Choroid plexus epithelial cell (primary cell): ENCODE data around the gene NCOA3.

Experiments
- DNase-seq: peaks from one replicate; pipeline ENCODE4 v3.0.0-alpha.2; 2010; ENCODE audit warnings: low read depth
- H3K4me3 ChIP-seq: 2 replicates; pipeline ENCODE4 v1.5.1; 2011; ENCODE audit warnings: low read depth, mild to moderate bottlenecking, control low read depth, low read length, moderate library complexity
- CTCF ChIP-seq: conservative IDR thresholded peaks from 2 replicates; pipeline ENCODE4 v1.5.1; 2011; ENCODE audit warnings: low read depth, mild to moderate bottlenecking, control low read depth, inconsistent platforms, low read length, moderate library complexity

NCOA3 gene

GRCh38 chr20:47559141-47559540, 57.5 kb downstream of the NCOA3 start:
- no peak for TF ChIP-seq CTCF
- H3K4me3 ChIP-seq = no peak overlapping the region
- DNase-seq = no peak

GRCh38 chr20:47561180-47561579, 59.5 kb downstream of the NCOA3 start:
- no peak overlapping the region for H3K4me3 ChIP-seq
- peak; percentile 56 for DNase-seq
- no peak for TF ChIP-seq CTCF

- no peak for TF ChIP-seq CTCF
These were observed 60.2 kb downstream of the NCOA3 start for GRCh38 chr20:47561603-47562583.

GRCh38 chr20:47566269-47566668, 64.6 kb downstream of the NCOA3 start:
- no peak overlapping the region for H3K4me3 ChIP-seq
- no peak for DNase-seq
- no peak for TF ChIP-seq CTCF

More at GRCh38 chr20:47561603-47562583, 60.2 kb downstream of the NCOA3 start:
- no peak for DNase-seq
- no peak overlapping the region for H3K4me3 ChIP-seq

- H3K4me3 ChIP-seq = no peak overlapping the region
- TF ChIP-seq CTCF = no peak
- DNase-seq = peak; percentile 87
These were observed 66.3 kb downstream of the NCOA3 start for GRCh38 chr20:47568019-47568418.

- no peak for DNase-seq
- no peak overlapping the region for H3K4me3 ChIP-seq
- no peak for TF ChIP-seq CTCF
These were observed 67.2 kb downstream of the NCOA3 start for GRCh38 chr20:47568837-47569410.
